Peyer's patch (tissue), 4 donors: ENCODE data around the gene INTS13. TPM values are rescaled to one million over a fixed set of nuclear protein-coding genes. Genes with fewer than 3 reads are reported as not detected.
A peak's percentile ranks its signal among the peaks of the same experiment; 100 is the strongest.

ENCODE experiments used
- DNase-seq, 3 donors: peaks; one replicate each; pipeline ENCODE4 v3.0.0-alpha.2; 2017 to 2019
- H3K27ac ChIP-seq, 4 donors: fragments of 200-600 bp; sonication (generic); one replicate each; pipeline ENCODE4 v1.5.1; 2016 to 2019
- H3K27me3 ChIP-seq, 2 donors: fragments of 200-600 bp; sonication (generic); one replicate each; pipeline ENCODE4 v1.5.1; 2019
- H3K36me3 ChIP-seq, 3 donors: fragments of 200-600 bp; sonication (generic); one replicate each; pipeline ENCODE4 v1.5.1; 2016 to 2019
- H3K4me1 ChIP-seq, 4 donors: fragments of 200-600 bp; sonication (generic); one replicate each; pipeline ENCODE4 v1.5.1; 2016 to 2019
- H3K4me3 ChIP-seq, 4 donors: fragments of 200-600 bp; sonication (generic); 1 replicate in 3 of 4; 2 replicates in 1 of 4; pipeline ENCODE4 v1.5.1; 2016 to 2019; ENCODE audit warnings: mild to moderate bottlenecking in 1 of 4
- H3K9me3 ChIP-seq, 4 donors: fragments of 200-600 bp; sonication (generic); one replicate each; pipeline ENCODE4 v1.5.1; 2016 to 2019; ENCODE audit warnings: mild to moderate bottlenecking in 1 of 4
- CTCF ChIP-seq, 6 experiments: fragments of 450-650 bp in 4 of 6; fragments of 200-600 bp in 2 of 6; sonication (generic) in 1 of 6; IDR thresholded peaks; one replicate each; pipeline ENCODE4 v1.5.1; 2017 to 2019; ENCODE audit warnings: antibody characterized with exemption in 6 of 6, mild to moderate bottlenecking in 3 of 6, moderate library complexity in 1 of 6
- POLR2A ChIP-seq, 2 donors: fragments of 450-650 bp; IDR thresholded peaks; one replicate each; pipeline ENCODE4 v1.5.1; 2017; ENCODE audit warnings: antibody characterized with exemption in 2 of 2, mild to moderate bottlenecking in 2 of 2, moderate library complexity in 2 of 2
- total RNA-seq, 4 donors: library from RNA; depleted of rRNA; stranded (reverse); fragments of >200 nt; gene quantifications; one replicate each; pipeline ENCODE4 v1.1.0, GENCODE V29; 2016

Gene INTS13
- total RNA-seq, 4 donors from 2014 or later: 4.3 to 22.3 (median 11.9) TPM

GRCh38 chr12:26874501-26875296, 63.1 kb downstream of the INTS13 start:
- TF ChIP-seq CTCF (IDR thresholded peaks at IDR 0.05) (no peak), POLR2A (IDR thresholded peaks at IDR 0.05) (no peak)
- H3K27me3 ChIP-seq: no peaks in the 10 kb centered on the region
- no peak overlapping the region for H3K4me3 ChIP-seq
- H3K27ac ChIP-seq: peak overlapping the region in 1 of 4 donors; percentile 4
- peaks cover 0 to 25% (median 4%) of the 10 kb centered on the region in 4 donors for H3K4me1 ChIP-seq
- no peaks in the 10 kb centered on the region for H3K9me3 ChIP-seq
- H3K36me3 ChIP-seq: no peaks in the 10 kb centered on the region
- no peak for DNase-seq

- no peak for DNase-seq
- Histone ChIP-seq H3K36me3 (no peaks in the 10 kb centered on the region), H3K27me3 (no peaks in the 10 kb centered on the region), H3K4me3 (no peak overlapping the region), H3K4me1 (peaks cover 0 to 18% (median 0%) of the 10 kb centered on the region in 4 donors), H3K9me3 (no peaks in the 10 kb centered on the region), H3K27ac (no peak overlapping the region)
- TF ChIP-seq CTCF (IDR thresholded peaks at IDR 0.05) (no peak), POLR2A (IDR thresholded peaks at IDR 0.05) (no peak)
Observed at GRCh38 chr12:26872625-26873024, 65.2 kb downstream of the INTS13 start.

- H3K27ac ChIP-seq: no peak overlapping the region
- no peak for DNase-seq
- H3K9me3 ChIP-seq: no peaks in the 10 kb centered on the region
- TF ChIP-seq CTCF (IDR thresholded peaks at IDR 0.05) (no peak), POLR2A (IDR thresholded peaks at IDR 0.05) (no peak)
- H3K27me3 ChIP-seq: no peaks in the 10 kb centered on the region
- H3K36me3 ChIP-seq: no peaks in the 10 kb centered on the region
- H3K4me1 ChIP-seq: peaks cover 0 to 18% (median 0%) of the 10 kb centered on the region in 4 donors
- H3K4me3 ChIP-seq: no peak overlapping the region
Observed at GRCh38 chr12:26871985-26872384, 65.8 kb downstream of the INTS13 start.

GRCh38 chr12:26870491-26871419, 67.0 kb downstream of the INTS13 start:
- Histone ChIP-seq H3K4me1 (peaks cover 0 to 18% (median 0%) of the 10 kb centered on the region in 4 donors), H3K27ac (no peak overlapping the region), H3K4me3 (no peak overlapping the region), H3K27me3 (no peaks in the 10 kb centered on the region), H3K36me3 (no peaks in the 10 kb centered on the region), H3K9me3 (no peaks in the 10 kb centered on the region)
- TF ChIP-seq POLR2A (IDR thresholded peaks at IDR 0.05) (no peak), CTCF (IDR thresholded peaks at IDR 0.05) (no peak)
- DNase-seq: no peak

- no peaks in the 10 kb centered on the region for H3K27me3 ChIP-seq
- H3K27ac ChIP-seq: no peak overlapping the region
- H3K4me3 ChIP-seq: no peak overlapping the region
- peaks cover 0 to 18% (median 0%) of the 10 kb centered on the region in 4 donors for H3K4me1 ChIP-seq
- no peak for DNase-seq
- no peaks in the 10 kb centered on the region for H3K36me3 ChIP-seq
- TF ChIP-seq CTCF (IDR thresholded peaks at IDR 0.05): no peak
- no peak for TF ChIP-seq POLR2A (IDR thresholded peaks at IDR 0.05)
- no peaks in the 10 kb centered on the region for H3K9me3 ChIP-seq
Observed at GRCh38 chr12:26869908-26870459, 67.8 kb downstream of the INTS13 start.
